Heart right ventricle (tissue), 16 donors: ENCODE measurements around the gene PSENEN. TPM values are rescaled to one million over a fixed set of nuclear protein-coding genes. Genes with fewer than 3 reads are reported as not detected.
A peak's percentile ranks its signal among the peaks of the same experiment; 100 is the strongest.

ENCODE experiments used
- ATAC-seq, 8 donors: fragments of 200-7000 bp; cut with Tn5 transposase; one replicate each; pipeline ENCODE4 v1.9.1; 2020; ENCODE audit warnings: mild to moderate bottlenecking in 8 of 8, moderate library complexity in 8 of 8, moderate number of reproducible peaks in 1 of 8
- DNase-seq, 2 donors: peaks; one replicate each; pipeline ENCODE4 v3.0.0-alpha.2; 2020
- H3K27ac ChIP-seq, 10 donors: fragments of 200-600 bp; sonication (generic) in 2 of 10; one replicate each; pipeline versions ENCODE4 v1.5.0 to v1.8.0; 2020 to 2022; ENCODE audit warnings: mild to moderate bottlenecking in 3 of 10
- H3K27me3 ChIP-seq, 7 donors: fragments of 200-600 bp; one replicate each; pipeline ENCODE4 v1.8.0; 2021 to 2022; ENCODE audit warnings: mild to moderate bottlenecking in 2 of 7
- H3K36me3 ChIP-seq, 9 donors: fragments of 200-600 bp; sonication (generic) in 1 of 9; one replicate each; pipeline versions ENCODE4 v1.5.0 to v1.8.0; 2020 to 2022; ENCODE audit warnings: mild to moderate bottlenecking in 2 of 9
- H3K4me1 ChIP-seq, 9 donors: fragments of 200-600 bp; sonication (generic) in 1 of 9; one replicate each; pipeline versions ENCODE4 v1.5.0 to v1.8.0; 2020 to 2022; ENCODE audit warnings: mild to moderate bottlenecking in 4 of 9
- H3K4me3 ChIP-seq, 10 donors: fragments of 200-600 bp; sonication (generic) in 2 of 10; one replicate each; pipeline versions ENCODE4 v1.5.0 to v1.8.0; 2020 to 2022; ENCODE audit warnings: mild to moderate bottlenecking in 7 of 10, moderate library complexity in 2 of 10
- H3K9me3 ChIP-seq, 11 donors: fragments of 200-600 bp in 10 of 11; sonication (generic) in 2 of 11; one replicate each; pipeline versions ENCODE4 v1.5.0 to v1.8.0; 2013 to 2022; ENCODE audit warnings: mild to moderate bottlenecking in 2 of 11, control low read depth in 1 of 11, moderate library complexity in 1 of 11
- CTCF ChIP-seq, 9 donors: fragments of 200-600 bp; sonication (generic) in 2 of 9; IDR thresholded peaks; one replicate each; pipeline versions ENCODE4 v1.5.0 to v1.8.0; 2021 to 2022; ENCODE audit warnings: antibody characterized with exemption in 9 of 9, mild to moderate bottlenecking in 5 of 9, moderate library complexity in 1 of 9
- WGBS, 2 donors: extraction: QIAGEN DNeasy Blood & Tissue Kit; methylation state at CpG; one replicate each; pipeline ENCODE4 v1.1.7; 2013; ENCODE audit warnings: inconsistent platforms in 1 of 2; 5-methylcytosine and 5-hydroxymethylcytosine counted together
- intact Hi-C, 10 donors: fragments of 100-400 bp; cut with DNase I; formaldehyde crosslinking; loops; one replicate each; pipeline versions ENCODE4 v1.11.1 to v1.14.2; 2022
- polyA plus RNA-seq, 2 donors: library from polyadenylated mRNA; stranded (reverse); fragments of 200-250 nt; gene quantifications; one replicate each; pipeline ENCODE4 v1.2.3, GENCODE V29; 2013
- total RNA-seq, 10 donors: library from RNA; stranded (reverse); fragmentation: NEBNext Ultra II Directional in 3 of 10; extraction: Animal tissue kit (Norgen Biotek cat#: 25700) in 3 of 10; gene quantifications; one replicate each; pipeline versions ENCODE4 v1.2.1 to v1.2.4, GENCODE V29; 2021 to 2023
- donor health status: Arrhythmogenic right ventricular cardiomyopathy.
- donor health status: ischemic (EF 13 %, LVEDD 7.1; RV severe dilation, severe dysfunction).
- donor health status: healthy with polysubstance abuse.
- donor health status: DM: no; HTN: yes; CAD: no.
- donor health status: DM: no; HTN: no; CAD: no.
- donor health status: ischemic (EF 25% LVEDD 6.9; RV normal size, moderate dysfunction).
- donor health status: ischemic (EF 25% LVEDD 5.7; RV mildly dilated, moderate dysfunction).
- donor health status: healthy.
- donor health status: DM: yes; HTN: yes; CAD: no.
- donor health status: Ischemic cardiomyopathy.
- donor health status: ischemic (EF 35%, LVEDD 5.7; RV mildly dilated, moderate dysfunction).
- donor health status: nonischemic (EF 11% LVEDD 7.7; RV severe dilation, severe dysfunction).
- donor health status: DM: yes; HTN: yes; CAD: no.
- donor health status: PGD.
- donor health status: ischemic (EF 29% LVEDD 5.4; RV normal size, mild dysfunction).
- donor health status: nonischemic (EF 23%, LVEDD 6.1; RV moderate dilation, normal function).

Gene PSENEN
- total and polyA plus RNA-seq, 12 donors: 34.8 to 149 (median 47.2) TPM

- Histone ChIP-seq H3K36me3 (peaks cover 0 to 38% (median 0%) of the 10 kb centered on the region in 9 donors), H3K27ac (peak overlapping the region in 1 of 10 donors; percentile 54), H3K4me1 (peaks cover 0 to 18% (median 7%) of the 10 kb centered on the region in 9 donors), H3K4me3 (peak overlapping the region; percentile 61 to 98 (median 85)), H3K27me3 (no peaks in the 10 kb centered on the region), H3K9me3 (no peaks in the 10 kb centered on the region)
- DNase-seq: no peak
- no peak for ATAC-seq
- intact Hi-C loops: loop anchor here in 2 of 10 donors (10.0 kb wide), 1 partner anchor 159 kb away; the partner anchor contains the start of gene LRFN3 (in 2 of the 2)
- no peak for TF ChIP-seq CTCF (IDR thresholded peaks at IDR 0.05)
- WGBS, 2 donors: 58 to 61% methylated on average over 12 to 13 of the region's 13 CpGs
Observed at GRCh38 chr19:35776102-35776788, 30.8 kb downstream of the PSENEN start.

GRCh38 chr19:35777086-35777841, 31.8 kb downstream of the PSENEN start:
- TF ChIP-seq CTCF (IDR thresholded peaks at IDR 0.05): no peak
- 64 to 74% methylated on average over 19 of the region's 19 CpGs for WGBS, 2 donors
- DNase-seq (no peak), ATAC-seq (no peak)
- intact Hi-C loops: loop anchor here in 2 of 10 donors (10.0 kb wide), 1 partner anchor 158 kb away; the partner anchor contains the start of gene LRFN3 (in 2 of the 2)
- H3K36me3 ChIP-seq: peaks cover 0 to 48% (median 0%) of the 10 kb centered on the region in 9 donors
- peaks cover 0 to 18% (median 7%) of the 10 kb centered on the region in 9 donors for H3K4me1 ChIP-seq
- H3K9me3 ChIP-seq: no peaks in the 10 kb centered on the region
- H3K4me3 ChIP-seq: no peak overlapping the region
- no peak overlapping the region for H3K27ac ChIP-seq
- H3K27me3 ChIP-seq: no peaks in the 10 kb centered on the region

GRCh38 chr19:35777961-35778360, 32.5 kb downstream of the PSENEN start:
- Histone ChIP-seq H3K9me3 (no peaks in the 10 kb centered on the region), H3K27me3 (no peaks in the 10 kb centered on the region), H3K4me1 (peaks cover 0 to 18% (median 7%) of the 10 kb centered on the region in 9 donors), H3K4me3 (no peak overlapping the region), H3K27ac (no peak overlapping the region), H3K36me3 (peaks cover 0 to 55% (median 0%) of the 10 kb centered on the region in 9 donors)
- DNase-seq: no peak
- WGBS, 2 donors: 80 to 94% methylated on average over 7 of the region's 7 CpGs
- TF ChIP-seq CTCF (IDR thresholded peaks at IDR 0.05): no peak
- ATAC-seq: no peak
- intact Hi-C loops: loop anchor here in 2 of 10 donors (10.0 kb wide), 1 partner anchor 157 kb away; the partner anchor contains the start of gene LRFN3 (in 2 of the 2)

- no peak for ATAC-seq
- Histone ChIP-seq H3K9me3 (no peaks in the 10 kb centered on the region), H3K4me1 (peaks cover 0 to 18% (median 7%) of the 10 kb centered on the region in 9 donors), H3K4me3 (no peak overlapping the region), H3K36me3 (peaks cover 0 to 61% (median 0%) of the 10 kb centered on the region in 9 donors), H3K27me3 (no peaks in the 10 kb centered on the region), H3K27ac (no peak overlapping the region)
- intact Hi-C loops: loop anchor here in 2 of 10 donors (10.0 kb wide), 1 partner anchor 156 kb away; the partner anchor contains the start of gene LRFN3 (in 2 of the 2)
- WGBS, 2 donors: 93 to 94% methylated on average over 8 of the region's 8 CpGs
- DNase-seq: no peak
- no peak for TF ChIP-seq CTCF (IDR thresholded peaks at IDR 0.05)
Observed at GRCh38 chr19:35779033-35779432, 33.6 kb downstream of the PSENEN start.
